HG02798 (cell line): ENCODE measurements around the gene KRTAP9-2.
"Not testable (repeated sequence)": the region's sequence is repeated elsewhere in the genome, so short reads cannot be mapped to it uniquely, and the experiment has no call there.

ENCODE experiments used
- ATAC-seq: cut with Tn5 transposase; IDR thresholded peaks from one replicate; pipeline ENCODE4 v1.9.1; 2021; ENCODE audit warnings: mild to moderate bottlenecking; ENCODE audit not compliant: unreplicated experiment, poor library complexity

The KRTAP9-2 gene

DNA sequence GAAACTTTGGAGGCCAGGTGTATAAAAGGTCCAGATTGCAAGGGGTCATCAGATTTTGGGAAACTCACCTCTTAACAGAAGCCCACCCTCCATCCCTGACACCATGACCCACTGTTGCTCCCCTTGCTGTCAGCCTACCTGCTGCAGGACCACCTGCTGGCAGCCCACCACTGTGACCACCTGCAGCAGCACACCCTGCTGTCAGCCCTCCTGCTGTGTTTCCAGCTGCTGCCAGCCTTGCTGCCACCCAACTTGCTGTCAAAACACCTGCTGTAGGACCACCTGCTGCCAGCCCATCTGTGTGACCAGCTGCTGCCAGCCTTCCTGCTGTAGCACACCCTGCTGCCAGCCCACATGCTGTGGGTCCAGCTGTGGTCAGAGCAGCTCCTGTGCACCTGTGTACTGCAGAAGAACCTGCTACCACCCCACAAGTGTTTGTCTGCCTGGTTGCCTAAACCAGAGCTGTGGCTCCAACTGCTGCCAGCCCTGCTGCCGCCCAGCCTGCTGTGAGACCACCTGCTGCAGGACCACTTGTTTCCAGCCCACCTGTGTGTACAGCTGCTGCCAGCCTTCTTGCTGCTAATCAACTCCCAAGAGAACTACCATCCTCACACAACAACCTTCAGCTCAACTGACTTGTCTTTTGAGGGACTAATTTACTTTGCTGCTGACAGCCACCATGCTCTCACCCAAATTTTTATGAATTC lies 6.1 kb downstream of the KRTAP9-2 start, which contains the start of gene KRTAP9-3:
Gene KRTAP9-3 (plus strand): TSS at position 51 of the 707 bp plus-strand sequence. CDS start 53 bp downstream, at position 104.
- ATAC-seq: not testable (repeated sequence)

DNA sequence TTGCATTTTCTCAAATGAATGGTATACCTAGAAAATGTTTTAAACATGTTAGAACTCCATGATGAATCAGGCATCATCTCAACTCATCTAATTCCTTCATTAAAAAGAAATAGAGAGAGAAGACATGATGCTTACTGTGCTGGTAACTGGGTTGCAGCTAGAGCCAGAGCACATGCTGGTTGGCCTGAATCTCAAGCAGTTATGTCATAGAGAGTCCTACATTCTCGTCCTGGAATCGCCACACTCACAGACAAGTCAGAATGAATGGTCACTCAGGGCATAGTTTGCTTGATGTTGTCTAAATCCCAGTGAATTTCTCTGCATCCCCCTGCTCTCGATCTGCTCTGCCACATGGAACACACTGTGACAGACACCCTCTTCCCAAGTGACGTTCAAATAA lies 10.7 kb downstream of the KRTAP9-2 start:
- not testable (repeated sequence) for ATAC-seq

GRCh38 chr17:41237949-41238437 lies 11.5 kb downstream of the KRTAP9-2 start, which contains the start of gene KRTAP9-8:
TSS of gene KRTAP9-8 (plus strand) at chr17:41237999. CDS start at chr17:41238052, 53 bp downstream.
- not testable (repeated sequence) for ATAC-seq

GRCh38 chr17:41246995-41247787 lies 20.7 kb downstream of the KRTAP9-2 start:
- not testable (repeated sequence) for ATAC-seq

GRCh38 chr17:41249637-41250240 lies 23.3 kb downstream of the KRTAP9-2 start, which contains the start of gene KRTAP9-4:
TSS of gene KRTAP9-4 (plus strand) at chr17:41249687. CDS start at chr17:41249721, 34 bp downstream.
- ATAC-seq: not testable (repeated sequence)

DNA sequence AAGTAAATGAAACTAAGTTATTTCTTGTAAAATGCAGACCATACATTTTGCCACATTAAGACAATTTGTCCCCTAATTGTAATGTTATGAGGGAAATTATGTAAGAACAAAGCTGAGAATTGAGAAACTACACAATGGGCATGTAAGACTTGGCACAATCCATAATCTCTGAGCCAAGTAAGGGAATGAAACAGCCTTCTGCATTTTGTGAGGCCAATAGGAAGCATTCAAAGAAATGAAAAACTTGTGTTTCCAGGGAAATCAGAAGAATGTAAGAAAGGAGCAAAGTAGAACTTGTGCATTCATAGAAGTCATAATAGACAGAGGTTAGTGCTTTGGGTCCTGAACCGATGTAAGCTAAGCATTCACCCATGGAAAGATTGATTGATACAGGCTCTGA lies 24.8 kb downstream of the KRTAP9-2 start:
- ATAC-seq: no peak

GRCh38 chr17:41254861-41255260 lies 28.4 kb downstream of the KRTAP9-2 start:
- no peak for ATAC-seq

DNA sequence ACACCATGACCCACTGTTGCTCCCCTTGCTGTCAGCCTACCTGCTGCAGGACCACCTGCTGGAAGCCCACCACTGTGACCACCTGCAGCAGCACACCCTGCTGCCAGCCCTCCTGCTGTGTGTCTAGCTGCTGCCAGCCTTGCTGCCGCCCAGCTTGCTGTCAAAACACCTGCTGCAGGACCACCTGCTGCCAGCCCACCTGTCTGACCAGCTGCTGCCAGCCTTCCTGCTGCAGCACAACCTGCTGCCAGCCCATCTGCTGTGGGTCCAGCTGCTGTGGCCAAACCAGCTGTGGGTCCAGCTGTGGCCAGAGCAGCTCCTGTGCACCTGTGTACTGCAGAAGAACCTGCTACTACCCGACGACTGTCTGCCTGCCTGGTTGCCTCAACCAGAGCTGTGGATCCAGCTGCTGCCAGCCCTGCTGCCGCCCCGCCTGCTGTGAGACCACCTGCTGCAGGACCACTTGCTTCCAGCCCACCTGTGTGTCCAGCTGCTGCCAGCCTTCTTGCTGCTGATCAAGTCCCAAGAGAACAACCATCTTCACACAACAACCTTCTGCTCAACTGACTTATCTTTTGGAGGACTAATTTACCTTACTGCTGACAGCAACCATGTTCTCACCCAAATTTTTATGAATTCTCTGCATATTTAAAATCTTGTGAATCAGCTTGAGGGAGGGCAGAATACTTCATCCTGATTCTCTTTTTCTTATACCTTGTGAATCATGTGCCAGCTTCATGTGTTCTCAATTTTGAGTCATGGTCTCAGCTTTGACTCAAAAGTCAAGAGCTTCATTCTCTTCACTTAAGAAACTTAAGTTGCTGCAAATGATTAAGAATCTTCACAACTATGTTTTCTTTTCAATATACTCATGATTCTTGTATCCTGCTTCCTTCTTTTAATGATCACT lies 29.2 kb downstream of the KRTAP9-2 start, which contains the start of gene KRTAP9-9:
Gene KRTAP9-9 (plus strand): TSS at position 4 of the 910 bp plus-strand sequence.
- ATAC-seq: not testable (repeated sequence)

DNA sequence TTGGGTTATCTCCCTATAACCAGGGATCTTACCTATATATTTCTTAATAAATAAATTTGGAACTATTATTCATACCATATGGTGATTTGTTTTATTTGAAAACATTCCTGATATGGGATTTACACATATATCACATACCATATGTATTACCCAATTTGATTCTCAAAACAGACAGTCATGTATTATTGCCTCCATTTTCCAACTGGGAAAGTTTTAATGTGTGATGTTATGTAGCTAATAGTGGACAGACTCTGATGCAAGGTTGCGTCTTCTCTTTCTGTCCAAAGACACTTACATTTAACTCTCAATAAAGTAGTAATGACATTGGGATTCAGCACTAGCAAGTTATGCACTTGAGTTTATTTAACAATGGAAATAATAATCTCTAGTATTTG lies 29.8 kb downstream of the KRTAP9-2 start:
- no peak for ATAC-seq

DNA sequence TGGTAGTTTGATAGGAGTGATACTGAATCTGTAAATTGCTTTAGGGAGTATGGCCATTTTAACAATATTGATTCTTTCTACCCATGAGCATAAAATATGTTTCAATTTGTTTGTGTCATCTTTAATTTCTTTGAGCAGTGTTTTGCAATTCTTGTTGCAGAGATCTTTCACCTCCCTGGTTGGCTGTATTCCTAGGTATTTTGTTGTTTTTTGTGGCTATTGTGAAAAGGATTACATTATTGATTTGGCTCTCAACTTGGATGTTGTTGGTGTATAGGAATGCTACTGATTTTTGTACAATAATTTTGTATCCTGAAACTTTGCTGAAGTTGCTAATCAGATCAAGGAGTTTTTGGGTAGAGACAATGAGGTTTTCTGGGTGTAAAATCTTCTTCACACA lies 32.0 kb downstream of the KRTAP9-2 start:
- no peak for ATAC-seq

DNA sequence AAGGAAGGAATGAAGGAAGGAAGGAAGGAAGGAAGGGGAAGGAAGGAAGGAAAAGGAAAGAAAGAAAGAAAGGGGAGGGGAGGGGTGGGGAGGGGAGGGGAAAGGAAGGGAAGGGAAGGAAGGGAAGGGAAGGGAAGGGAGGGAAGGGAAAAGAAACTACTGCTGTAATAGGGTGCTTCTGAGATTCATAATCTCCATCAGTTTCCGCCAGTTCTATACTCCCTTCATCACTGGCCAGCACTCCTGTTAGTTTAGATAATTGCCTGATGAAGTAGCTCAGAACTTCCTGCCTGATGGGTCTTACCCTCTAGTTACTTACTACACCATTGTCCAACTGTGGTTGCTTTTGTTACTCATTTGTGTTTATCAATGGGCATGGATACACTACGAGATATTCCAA lies 36.8 kb downstream of the KRTAP9-2 start:
- ATAC-seq: no peak

DNA sequence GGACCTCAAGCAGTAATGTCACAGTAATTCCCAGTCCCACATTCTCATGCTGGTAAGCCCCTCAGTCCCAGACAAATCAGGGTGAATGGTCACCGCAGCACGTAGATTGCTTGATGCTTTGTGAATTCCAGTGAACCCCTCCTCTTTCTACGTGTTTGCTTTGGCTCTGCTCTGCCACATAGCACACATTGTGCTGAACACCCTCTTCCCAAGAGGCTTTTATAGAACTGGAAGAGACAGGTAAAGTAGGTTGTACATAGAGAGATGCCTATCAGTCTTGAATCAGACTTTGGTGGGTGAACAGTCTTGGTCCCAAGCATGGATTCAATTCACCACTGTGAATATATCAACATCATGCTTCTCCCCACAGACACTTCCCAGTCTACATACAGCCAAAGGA lies 38.2 kb downstream of the KRTAP9-2 start:
- ATAC-seq: no peak

GRCh38 chr17:41265078-41265477 lies 38.6 kb downstream of the KRTAP9-2 start, which contains the start of gene KRTAP9-6:
TSS of gene KRTAP9-6 (plus strand) at chr17:41265378. CDS start at chr17:41265378, 0 bp downstream.
- ATAC-seq: no peak

- no peak for ATAC-seq
These were observed 41.3 kb downstream of the KRTAP9-2 start for GRCh38 chr17:41267711-41268110.

- not testable (repeated sequence) for ATAC-seq
These were observed 44.9 kb downstream of the KRTAP9-2 start for GRCh38 chr17:41271323-41271722.

DNA sequence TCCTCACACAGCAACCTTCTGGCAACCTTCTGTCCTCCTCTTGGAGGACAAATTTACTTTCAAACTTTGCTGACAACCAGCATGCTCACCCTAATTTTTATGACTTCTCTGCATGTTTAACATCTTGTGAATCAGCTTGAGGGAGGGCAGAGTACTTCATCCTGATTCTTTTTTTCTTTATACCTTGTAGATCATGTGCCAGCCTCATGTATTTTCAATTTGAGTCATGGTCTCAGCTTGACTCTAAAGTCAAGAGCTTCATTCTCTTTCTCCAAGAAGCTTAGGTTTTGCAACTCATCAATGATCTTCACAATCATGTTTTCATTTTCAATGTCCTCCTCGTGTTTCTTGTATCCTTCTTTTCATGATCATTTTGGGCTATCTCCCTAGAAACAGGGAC lies 45.4 kb downstream of the KRTAP9-2 start:
- no peak for ATAC-seq

- ATAC-seq: not testable (repeated sequence)
These were observed 49.3 kb downstream of the KRTAP9-2 start, which contains the start of gene KRTAP9-7 for GRCh38 chr17:41275648-41276190. TSS of gene KRTAP9-7 (plus strand) at chr17:41275698. CDS start at chr17:41275698, 0 bp downstream.
